Mesodermal cell (in vitro differentiated cells): ENCODE measurements around the gene PHF20.

Source experiments
- H3K27ac ChIP-seq: 2 replicates; pipeline ENCODE4 v1.7.0; 2013; ENCODE audit warnings: mild to moderate bottlenecking, low read depth, low read length, moderate library complexity; ENCODE audit not compliant: severe bottlenecking
- H3K36me3 ChIP-seq: 2 replicates; pipeline ENCODE4 v1.7.1; 2013; ENCODE audit warnings: mild to moderate bottlenecking, low read length, moderate library complexity; ENCODE audit not compliant: control insufficient read depth, insufficient read depth
- H3K4me1 ChIP-seq: one replicate; pipeline ENCODE4 v1.7.1; 2013; ENCODE audit warnings: mild to moderate bottlenecking, low read length; ENCODE audit not compliant: insufficient read depth, control insufficient read depth, poor library complexity, severe bottlenecking
- H3K4me3 ChIP-seq: 2 replicates; pipeline ENCODE4 v1.7.0; 2013; ENCODE audit warnings: low read length, control low read depth, mild to moderate bottlenecking; ENCODE audit not compliant: insufficient read depth, poor library complexity, severe bottlenecking; ENCODE audit errors: extremely low read depth
- H3K9me3 ChIP-seq: 2 replicates; pipeline ENCODE4 v1.7.1; 2013; ENCODE audit warnings: mild to moderate bottlenecking, low read length, moderate library complexity; ENCODE audit not compliant: control insufficient read depth
- WGBS, 2 experiments: methylation state at CpG; one replicate each; pipeline ENCODE4 v1.1.5; 2013; ENCODE audit warnings: missing lambda C conversion rate in 2 of 2; ENCODE audit not compliant: insufficient coverage in 2 of 2; 5-methylcytosine and 5-hydroxymethylcytosine counted together

The PHF20 gene

GRCh38 chr20:35903843-35904242, 132.0 kb downstream of the PHF20 start:
- Histone ChIP-seq H3K4me1 (peaks cover 6% of the 10 kb centered on the region), H3K9me3 (no peaks in the 10 kb centered on the region), H3K27ac (no peak overlapping the region), H3K36me3 (peaks cover 61% of the 10 kb centered on the region), H3K4me3 (no peak overlapping the region)
- 87 to 100% methylated on average over 2 to 3 of the region's 3 CpGs for WGBS, 2 experiments

GRCh38 chr20:35904982-35905663, 133.3 kb downstream of the PHF20 start:
- no peaks in the 10 kb centered on the region for H3K9me3 ChIP-seq
- peaks cover 58% of the 10 kb centered on the region for H3K36me3 ChIP-seq
- WGBS, 2 experiments: 92 to 97% methylated on average over 4 of the region's 4 CpGs
- no peak overlapping the region for H3K4me3 ChIP-seq
- no peak overlapping the region for H3K27ac ChIP-seq
- peaks cover 6% of the 10 kb centered on the region for H3K4me1 ChIP-seq

GRCh38 chr20:35907017-35907701, 135.3 kb downstream of the PHF20 start:
- no peak overlapping the region for H3K27ac ChIP-seq
- WGBS, 2 experiments: 90 to 92% methylated on average over 3 to 6 of the region's 7 CpGs
- H3K9me3 ChIP-seq: no peaks in the 10 kb centered on the region
- no peak overlapping the region for H3K4me3 ChIP-seq
- peaks cover 60% of the 10 kb centered on the region for H3K36me3 ChIP-seq
- H3K4me1 ChIP-seq: no peaks in the 10 kb centered on the region

- Histone ChIP-seq H3K36me3 (peaks cover 68% of the 10 kb centered on the region), H3K27ac (no peak overlapping the region), H3K4me3 (no peak overlapping the region), H3K9me3 (no peaks in the 10 kb centered on the region), H3K4me1 (no peaks in the 10 kb centered on the region)
Measured at GRCh38 chr20:35908007-35908406, 136.2 kb downstream of the PHF20 start.

GRCh38 chr20:35909176-35909575, 137.4 kb downstream of the PHF20 start:
- H3K27ac ChIP-seq: no peak overlapping the region
- H3K4me3 ChIP-seq: no peak overlapping the region
- peaks cover 72% of the 10 kb centered on the region for H3K36me3 ChIP-seq
- H3K9me3 ChIP-seq: no peaks in the 10 kb centered on the region
- H3K4me1 ChIP-seq: no peaks in the 10 kb centered on the region
- 92 to 100% methylated on average over 1 of the region's 1 CpG for WGBS, 2 experiments

GRCh38 chr20:35909796-35910195, 138.0 kb downstream of the PHF20 start:
- H3K27ac ChIP-seq: no peak overlapping the region
- H3K4me1 ChIP-seq: no peaks in the 10 kb centered on the region
- H3K36me3 ChIP-seq: peaks cover 75% of the 10 kb centered on the region
- no peak overlapping the region for H3K4me3 ChIP-seq
- WGBS, 2 experiments: 75% methylated on average over 1 of the region's 1 CpG; no CpG with 5 or more reads in 1 of the 2 experiments
- no peaks in the 10 kb centered on the region for H3K9me3 ChIP-seq

GRCh38 chr20:35910254-35910653, 138.4 kb downstream of the PHF20 start:
- Histone ChIP-seq H3K27ac (no peak overlapping the region), H3K9me3 (no peaks in the 10 kb centered on the region), H3K36me3 (peaks cover 73% of the 10 kb centered on the region), H3K4me1 (no peaks in the 10 kb centered on the region), H3K4me3 (no peak overlapping the region)
- 100% methylated on average over 1 of the region's 3 CpGs; no CpG with 5 or more reads in 1 of the 2 experiments for WGBS, 2 experiments

- Histone ChIP-seq H3K4me1 (no peaks in the 10 kb centered on the region), H3K36me3 (peaks cover 77% of the 10 kb centered on the region), H3K9me3 (no peaks in the 10 kb centered on the region), H3K27ac (no peak overlapping the region), H3K4me3 (no peak overlapping the region)
- 83 to 92% methylated on average over 1 to 3 of the region's 4 CpGs for WGBS, 2 experiments
Measured at GRCh38 chr20:35912881-35913280, 141.1 kb downstream of the PHF20 start.

- peaks cover 85% of the 10 kb centered on the region for H3K36me3 ChIP-seq
- no peaks in the 10 kb centered on the region for H3K4me1 ChIP-seq
- H3K9me3 ChIP-seq: no peaks in the 10 kb centered on the region
- no peak overlapping the region for H3K4me3 ChIP-seq
- 83 to 100% methylated on average over 1 to 2 of the region's 3 CpGs for WGBS, 2 experiments
- no peak overlapping the region for H3K27ac ChIP-seq
Measured at GRCh38 chr20:35917077-35917476, 145.3 kb downstream of the PHF20 start.

- H3K9me3 ChIP-seq: no peaks in the 10 kb centered on the region
- WGBS, 2 experiments: 100% methylated on average over 1 of the region's 1 CpG; no CpG with 5 or more reads in 1 of the 2 experiments
- H3K4me3 ChIP-seq: no peak overlapping the region
- H3K4me1 ChIP-seq: no peaks in the 10 kb centered on the region
- no peak overlapping the region for H3K27ac ChIP-seq
- peaks cover 81% of the 10 kb centered on the region for H3K36me3 ChIP-seq
Measured at GRCh38 chr20:35918021-35918420, 146.2 kb downstream of the PHF20 start.

- H3K27ac ChIP-seq: no peak overlapping the region
- no peak overlapping the region for H3K4me3 ChIP-seq
- H3K36me3 ChIP-seq: peaks cover 66% of the 10 kb centered on the region
- H3K4me1 ChIP-seq: no peaks in the 10 kb centered on the region
- no CpG with 5 or more reads among the region's 3 CpGs for WGBS, 2 experiments
- H3K9me3 ChIP-seq: no peaks in the 10 kb centered on the region
Measured at GRCh38 chr20:35920523-35920922, 148.7 kb downstream of the PHF20 start.
